Ishikawa (cell line): ENCODE measurements around the gene EYS.

Experiments used
- CEBPB ChIP-seq: IDR thresholded peaks from 2 replicates; pipeline ENCODE4 v1.6.1; 2012
- EGR1 ChIP-seq: IDR thresholded peaks from 2 replicates; pipeline ENCODE4 v1.6.1; 2012
- EP300 ChIP-seq: IDR thresholded peaks from 2 replicates; pipeline ENCODE4 v1.6.1; 2012; ENCODE audit warnings: borderline replicate concordance
- NFIC ChIP-seq: IDR thresholded peaks from 2 replicates; pipeline ENCODE4 v1.6.1; 2012
- REST ChIP-seq: IDR thresholded peaks from 2 replicates; pipeline ENCODE4 v1.6.1; 2012; ENCODE audit warnings: low read depth, mild to moderate bottlenecking
- TAF1 ChIP-seq: IDR thresholded peaks from 2 replicates; pipeline ENCODE4 v1.6.1; 2012; ENCODE audit warnings: low read depth, mild to moderate bottlenecking
- TCF12 ChIP-seq: IDR thresholded peaks from 2 replicates; pipeline ENCODE4 v1.6.1; 2012; ENCODE audit warnings: low read depth

GRCh38 chr6:64996301-64996700, 710.7 kb downstream of the EYS start:
- TF ChIP-seq TAF1: no peak
- TF ChIP-seq NFIC: no peak
- TF ChIP-seq EP300: no peak
- no peak for TF ChIP-seq TCF12
- no peak for TF ChIP-seq EGR1
- no peak for TF ChIP-seq CEBPB
- no peak for TF ChIP-seq REST
